GM23338 (cell line): ENCODE results near the gene CEP131.

Experiments used
- CTCF ChIP-seq, 2 experiments: fragments of 200-600 bp in 1 of 2; sonication (generic) in 1 of 2; conservative IDR thresholded peaks; 2 replicates each; pipeline versions ENCODE4 v1.5.1 to v1.6.1; 2016 to 2017; ENCODE audit warnings: antibody characterized with exemption in 2 of 2, low read depth in 2 of 2, mild to moderate bottlenecking in 2 of 2, moderate library complexity in 1 of 2
- EZH2phosphoT487 ChIP-seq: fragments of 200-600 bp; sonication (generic); IDR thresholded peaks from one replicate; pipeline ENCODE4 v1.8.1; 2018; ENCODE audit warnings: antibody characterized with exemption; ENCODE audit not compliant: unreplicated experiment
- JUNB ChIP-seq: IDR thresholded peaks from one replicate; pipeline ENCODE4 v1.6.1; 2016; ENCODE audit warnings: antibody characterized with exemption; ENCODE audit not compliant: unreplicated experiment
- POLR2AphosphoS5 ChIP-seq: IDR thresholded peaks from 2 replicates; pipeline ENCODE4 v1.6.1; 2016; ENCODE audit warnings: antibody characterized with exemption, low read depth
- REST ChIP-seq: IDR thresholded peaks from one replicate; pipeline ENCODE4 v1.6.1; 2018; ENCODE audit warnings: antibody characterized with exemption; ENCODE audit not compliant: unreplicated experiment
- ZNF462 ChIP-seq: fragments of 250-450 bp; sonication (Bioruptor Pico); IDR thresholded peaks from 2 replicates; pipeline ENCODE4 v1.5.0; 2020; ENCODE audit warnings: mild to moderate bottlenecking, moderate library complexity

- TF ChIP-seq CTCF (conservative IDR thresholded peaks at IDR 0.05; ENCODE audit: low read depth in 2 of 2) (no peak), JUNB (no peak), ZNF462 (CRISPR knock-in tag) (no peak), POLR2AphosphoS5 (no peak), REST (no peak), EZH2phosphoT487 (no peak)
Observed at GRCh38 chr17:81173762-81174155, 49.0 kb downstream of the CEP131 start.
